CD4-positive, alpha-beta T cell treated with Interleukin-10 for 1 hour (primary cell): ENCODE measurements around the gene SLIT1.
A peak's percentile ranks its signal among the peaks of the same experiment; 100 is the strongest.

Source experiments
- DNase-seq: peaks from one replicate; pipeline ENCODE4 v3.0.0-alpha.2; 2020

The SLIT1 gene

DNA sequence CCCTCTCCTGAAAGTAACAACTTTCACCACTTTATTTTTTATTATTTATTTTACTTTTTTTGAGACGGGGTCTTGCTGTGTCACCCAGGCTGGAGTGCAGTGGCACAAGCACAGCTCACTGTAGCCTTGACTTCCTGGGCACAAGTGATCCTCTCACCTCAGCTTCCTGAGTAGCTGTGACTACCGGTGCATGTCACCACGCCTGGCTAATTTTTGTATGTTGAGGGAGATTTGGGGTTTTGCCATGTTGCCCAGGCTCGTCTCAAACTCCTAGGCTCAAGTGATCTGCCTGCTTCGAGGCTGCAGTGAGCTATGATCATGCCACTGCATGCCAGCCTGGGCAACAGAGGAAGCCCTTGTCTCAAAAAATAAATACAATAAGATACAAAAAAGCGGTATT, 14.9 kb upstream of the SLIT1 start:
- no peak for DNase-seq

GRCh38 chr10:97199152-97199551, 13.4 kb upstream of the SLIT1 start:
- DNase-seq = no peak

DNA sequence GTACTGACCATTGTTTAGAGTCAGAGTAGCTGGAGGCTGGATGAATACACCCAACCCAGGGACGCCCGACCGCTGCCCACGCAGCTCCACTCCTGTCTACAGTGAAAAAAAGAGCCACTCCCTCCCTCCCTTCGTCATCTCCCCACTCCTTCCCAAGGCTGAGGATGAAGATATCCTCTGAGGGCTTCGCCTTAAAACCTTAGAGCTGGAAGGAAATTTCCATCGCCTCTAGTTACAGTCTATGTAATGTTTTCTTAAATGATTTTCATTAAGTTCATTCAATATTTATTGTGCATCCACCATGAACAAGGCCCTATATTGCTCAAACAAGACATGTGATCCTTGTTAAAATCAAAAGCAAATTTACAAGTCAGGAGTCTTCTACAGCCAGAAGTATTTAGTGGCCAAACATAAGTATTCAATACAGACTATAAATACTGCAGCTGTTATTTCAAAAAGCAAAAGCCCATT, 11.3 kb upstream of the SLIT1 start:
- no peak for DNase-seq

DNA sequence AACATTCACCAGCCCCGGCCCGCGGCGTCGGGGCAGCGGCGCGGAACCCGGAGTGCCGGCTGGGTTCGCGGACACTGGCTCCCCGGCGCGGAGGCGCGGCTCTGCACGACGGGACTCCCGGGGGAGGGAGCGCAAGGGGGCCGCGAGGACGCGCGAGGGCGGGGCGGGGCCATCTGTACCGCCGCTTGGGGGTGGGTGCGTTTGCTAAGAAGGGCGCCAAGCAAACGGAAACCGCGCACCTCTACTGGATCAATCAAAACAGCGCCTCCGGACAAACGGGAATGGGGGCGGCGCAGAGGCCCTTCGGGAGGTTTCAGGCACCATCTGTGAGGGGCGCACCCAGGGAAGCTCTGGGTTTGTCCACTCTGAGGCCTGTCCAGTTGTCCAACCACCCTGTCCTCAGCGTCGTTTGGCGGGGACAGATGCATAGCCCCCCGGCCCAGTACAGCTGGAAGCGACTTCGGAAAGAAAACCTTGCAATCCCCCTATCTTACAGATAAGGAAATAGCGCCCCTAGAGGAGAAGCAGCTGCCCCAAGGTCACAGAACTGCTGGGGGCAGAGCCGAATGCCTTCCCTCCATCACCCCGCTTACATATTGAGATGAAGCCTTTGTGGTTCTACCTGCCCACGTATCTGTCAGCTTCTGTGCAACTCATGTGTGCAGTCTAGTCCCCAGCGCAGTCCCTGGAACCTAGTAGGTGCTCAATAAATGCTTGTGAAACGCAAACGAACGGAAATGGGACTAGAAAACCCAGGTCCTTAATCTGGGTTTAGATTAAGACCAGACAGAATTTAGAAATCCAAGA, 10.7 kb upstream of the SLIT1 start:
- DNase-seq = peak; percentile 75

DNA sequence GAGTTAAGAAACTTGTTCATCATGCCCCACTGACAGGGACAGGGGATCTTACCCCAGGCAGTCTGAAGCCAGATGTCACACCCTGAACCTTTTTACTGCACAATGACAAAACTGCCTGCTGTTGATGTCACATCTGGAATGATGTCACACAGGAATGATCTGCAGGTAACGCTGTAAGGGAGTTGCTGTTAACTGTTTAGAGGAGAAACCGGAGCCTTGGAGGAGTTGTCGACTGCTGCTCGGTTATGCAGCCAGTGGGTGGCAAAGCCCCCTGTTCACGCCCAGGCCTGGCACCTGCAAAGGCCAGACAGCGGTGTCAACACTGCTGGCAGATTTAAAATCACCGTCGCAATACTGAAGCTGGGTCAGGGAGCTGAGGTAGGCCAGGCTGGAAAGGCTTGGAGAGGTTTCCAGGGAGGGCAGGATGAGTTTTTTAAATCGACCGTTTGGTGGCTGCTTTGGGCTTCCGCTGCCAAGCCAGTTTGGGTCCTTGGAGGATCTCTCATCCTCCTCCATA, 10.0 kb upstream of the SLIT1 start:
- no peak for DNase-seq

DNA sequence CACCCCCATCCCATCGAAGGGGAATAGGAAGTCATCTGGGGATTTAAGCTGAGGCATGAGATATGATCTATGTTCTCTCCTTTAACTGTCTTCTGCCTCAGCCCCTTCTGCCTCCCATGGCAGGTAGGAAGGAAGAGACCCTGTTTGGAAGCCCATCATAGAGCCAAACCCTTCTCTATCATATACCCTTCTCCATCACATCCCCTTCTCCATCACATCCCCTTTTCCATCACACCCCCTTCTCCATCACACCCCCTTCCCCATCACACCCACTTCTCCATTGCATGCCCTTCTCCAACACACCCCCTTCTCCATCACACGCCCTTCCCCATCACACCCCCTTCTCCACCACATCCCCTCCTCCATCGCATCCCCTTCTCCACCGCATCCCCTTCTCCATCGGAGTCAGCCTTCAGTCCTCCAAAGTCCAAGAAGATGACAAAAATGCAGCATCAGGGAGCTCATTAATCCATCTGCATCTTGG, 7.2 kb upstream of the SLIT1 start:
- no peak for DNase-seq

GRCh38 chr10:97190450-97190849, 4.7 kb upstream of the SLIT1 start:
- DNase-seq = no peak

- no peak for DNase-seq
Observed at GRCh38 chr10:97188261-97188711, 2.5 kb upstream of the SLIT1 start.

- DNase-seq = no peak
Observed at GRCh38 chr10:97186911-97187310, 1.2 kb upstream of the SLIT1 start.

DNA sequence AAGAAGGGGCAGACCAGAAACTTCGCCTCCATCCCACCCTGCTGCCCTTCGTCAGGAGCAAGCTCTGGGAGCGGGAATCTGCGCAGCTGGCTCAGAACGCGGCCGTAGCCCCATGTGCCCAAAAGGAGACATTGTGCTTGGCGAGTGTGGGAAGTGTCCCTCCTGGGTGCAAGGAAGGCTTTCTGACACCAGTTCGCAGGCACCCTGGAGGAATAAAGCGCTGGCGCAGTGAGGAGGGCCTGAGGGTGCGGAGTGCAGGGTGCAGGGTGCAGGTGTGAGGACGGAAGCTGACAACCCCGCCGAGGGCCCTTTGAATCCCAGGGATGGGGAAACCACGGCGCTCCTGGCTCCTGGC, 811 bp downstream of the SLIT1 start:
- DNase-seq = no peak

DNA sequence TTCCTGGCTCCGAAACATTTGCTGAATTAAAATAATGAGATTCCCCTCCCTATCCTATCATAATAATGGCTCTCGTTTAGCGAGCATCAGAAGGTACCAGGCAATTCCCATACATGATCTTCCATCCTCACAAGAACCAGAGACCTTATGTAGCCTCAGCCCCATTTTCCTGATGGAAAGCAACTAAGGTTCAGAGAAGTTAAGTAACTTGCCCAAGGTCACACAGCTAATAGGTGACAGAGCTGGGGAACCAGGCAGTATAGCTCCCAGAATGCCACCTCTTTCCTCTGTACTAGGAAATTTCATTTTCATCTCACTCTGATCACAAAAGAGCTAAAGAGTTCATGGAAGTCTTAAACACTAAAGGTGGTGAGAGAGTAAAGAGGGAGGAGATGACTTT, 2.4 kb downstream of the SLIT1 start:
- DNase-seq = no peak

- DNase-seq = no peak
Observed at GRCh38 chr10:97182288-97182990, 3.3 kb downstream of the SLIT1 start.

GRCh38 chr10:97180986-97181385, 4.8 kb downstream of the SLIT1 start:
- DNase-seq = no peak

- DNase-seq = no peak
Observed at GRCh38 chr10:97180363-97180755, 5.4 kb downstream of the SLIT1 start.

DNA sequence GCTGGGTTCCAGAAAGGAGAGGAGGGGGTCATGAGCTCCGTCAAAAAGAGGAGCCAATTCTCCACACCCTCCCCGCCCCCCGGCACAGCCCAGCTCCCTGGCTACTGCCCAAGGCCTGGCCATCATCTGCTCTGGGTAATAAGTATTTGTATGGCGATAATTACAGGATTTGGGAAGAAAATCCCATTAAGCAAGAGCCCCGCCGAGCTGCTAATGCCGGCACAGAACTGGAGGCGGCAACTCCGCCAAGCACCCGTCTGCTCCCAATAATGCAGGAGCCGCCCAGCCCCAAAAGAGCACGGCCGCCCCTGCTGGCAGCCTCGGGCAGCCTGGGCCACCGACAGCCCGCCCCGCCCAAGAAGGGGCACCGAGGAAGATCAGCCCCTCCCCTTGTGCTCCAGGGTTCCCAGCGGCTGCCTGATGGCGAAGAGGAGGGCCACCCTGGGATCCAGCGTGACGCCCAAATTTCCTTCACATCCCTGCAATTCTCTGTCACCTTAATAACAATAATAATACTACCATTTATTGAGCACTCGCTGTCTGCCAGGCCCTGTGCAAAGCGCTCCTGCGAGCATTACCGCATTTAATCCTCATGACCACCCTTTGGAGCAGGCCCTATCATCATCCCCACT, 5.9 kb downstream of the SLIT1 start:
- DNase-seq = no peak

- no peak for DNase-seq
Observed at GRCh38 chr10:97179311-97179710, 6.4 kb downstream of the SLIT1 start.

DNA sequence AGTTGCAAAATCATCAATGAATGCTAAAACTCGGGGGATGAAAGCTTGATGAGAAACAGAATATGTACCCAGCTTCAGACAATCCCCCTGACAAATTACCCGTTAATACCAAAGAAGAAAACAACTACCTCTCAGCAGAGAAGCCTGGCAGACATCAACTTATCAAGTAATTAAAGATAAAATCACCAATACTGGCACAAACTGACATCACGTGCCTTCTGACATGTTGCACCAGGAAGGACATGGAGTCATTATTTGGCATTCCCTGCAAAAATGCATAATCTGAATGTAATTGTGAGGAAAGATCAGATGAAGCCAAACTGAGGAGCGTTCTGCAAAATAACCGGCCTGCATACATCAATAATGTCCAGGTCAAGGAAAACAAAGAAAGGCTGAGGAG, 7.7 kb downstream of the SLIT1 start:
- no peak for DNase-seq

DNA sequence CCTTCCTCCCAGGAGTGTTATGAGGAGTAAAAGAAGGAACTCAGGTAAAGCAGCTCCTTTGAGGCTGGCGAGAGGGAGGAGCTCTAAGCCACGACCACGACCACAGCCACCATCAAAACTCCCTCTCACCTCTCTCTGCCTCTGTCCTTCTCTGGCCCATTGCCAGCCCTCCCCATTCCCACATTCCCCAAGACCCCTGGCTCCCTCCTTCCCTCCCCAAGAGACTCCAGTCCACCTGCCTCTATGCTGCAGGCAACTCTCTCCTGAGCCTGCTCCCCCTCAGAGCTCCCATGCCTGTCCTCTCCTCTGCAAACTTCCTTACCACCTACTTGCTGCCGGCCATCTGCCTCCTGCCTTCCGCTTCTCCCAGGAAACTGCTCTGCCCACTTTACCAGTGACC, 9.5 kb downstream of the SLIT1 start:
- DNase-seq = no peak

DNA sequence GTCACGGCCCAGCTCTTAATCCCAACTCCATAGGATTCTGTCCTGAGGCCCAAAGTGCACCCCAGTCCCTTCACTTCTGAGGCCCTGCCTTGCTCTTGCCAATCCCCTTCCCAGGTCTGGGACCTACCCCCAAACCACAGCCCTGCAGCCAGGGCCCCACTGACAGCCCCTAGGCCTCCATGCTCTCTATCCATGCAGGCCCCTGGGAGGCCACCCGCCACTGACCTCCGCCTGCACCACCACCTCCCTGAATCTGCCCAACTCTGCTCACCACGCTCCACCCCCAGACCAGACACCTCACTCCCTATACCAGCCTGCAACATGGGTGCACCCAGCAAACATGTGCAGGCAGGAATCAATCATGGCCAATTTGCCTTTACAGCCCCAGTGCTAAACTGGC, 10.2 kb downstream of the SLIT1 start:
- DNase-seq = no peak

GRCh38 chr10:97174941-97175340, 10.8 kb downstream of the SLIT1 start:
- no peak for DNase-seq

GRCh38 chr10:97174276-97174775, 11.4 kb downstream of the SLIT1 start:
- no peak for DNase-seq

- DNase-seq = no peak
Observed at GRCh38 chr10:97173036-97173435, 12.7 kb downstream of the SLIT1 start.

GRCh38 chr10:97171001-97171400, 14.8 kb downstream of the SLIT1 start:
- DNase-seq = no peak
